ENCODE results near the gene ANXA11.
"Not testable (repeated sequence)": the region's sequence is repeated elsewhere in the genome, so short reads cannot be mapped to it uniquely, and the experiment has no call there.

GRCh38 chr10:80212535-80213115 lies 7.3 kb upstream of the ANXA11 start:
- not testable (repeated sequence) for TF ChIP-seq ZNF184 (tag by site-specific recombination; IDR thresholded peaks at IDR 0.05)
- TF ChIP-seq, protein P1, sequence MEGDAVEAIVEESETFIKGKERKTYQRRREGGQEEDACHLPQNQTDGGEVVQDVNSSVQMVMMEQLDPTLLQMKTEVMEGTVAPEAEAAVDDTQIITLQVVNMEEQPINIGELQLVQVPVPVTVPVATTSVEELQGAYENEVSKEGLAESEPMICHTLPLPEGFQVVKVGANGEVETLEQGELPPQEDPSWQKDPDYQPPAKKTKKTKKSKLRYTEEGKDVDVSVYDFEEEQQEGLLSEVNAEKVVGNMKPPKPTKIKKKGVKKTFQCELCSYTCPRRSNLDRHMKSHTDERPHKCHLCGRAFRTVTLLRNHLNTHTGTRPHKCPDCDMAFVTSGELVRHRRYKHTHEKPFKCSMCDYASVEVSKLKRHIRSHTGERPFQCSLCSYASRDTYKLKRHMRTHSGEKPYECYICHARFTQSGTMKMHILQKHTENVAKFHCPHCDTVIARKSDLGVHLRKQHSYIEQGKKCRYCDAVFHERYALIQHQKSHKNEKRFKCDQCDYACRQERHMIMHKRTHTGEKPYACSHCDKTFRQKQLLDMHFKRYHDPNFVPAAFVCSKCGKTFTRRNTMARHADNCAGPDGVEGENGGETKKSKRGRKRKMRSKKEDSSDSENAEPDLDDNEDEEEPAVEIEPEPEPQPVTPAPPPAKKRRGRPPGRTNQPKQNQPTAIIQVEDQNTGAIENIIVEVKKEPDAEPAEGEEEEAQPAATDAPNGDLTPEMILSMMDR (tag by site-specific recombination; IDR thresholded peaks at IDR 0.05) = not testable (repeated sequence)

Data from HEK293 (cell line).